SW 1271 (cell line): ENCODE results near the gene ERMAP.

Experiments
- DNase-seq, 2 experiments: peaks; one replicate each; lab custom pipeline; 2025; lab: John Stamatoyannopoulos, UW

The ERMAP gene, protein sequence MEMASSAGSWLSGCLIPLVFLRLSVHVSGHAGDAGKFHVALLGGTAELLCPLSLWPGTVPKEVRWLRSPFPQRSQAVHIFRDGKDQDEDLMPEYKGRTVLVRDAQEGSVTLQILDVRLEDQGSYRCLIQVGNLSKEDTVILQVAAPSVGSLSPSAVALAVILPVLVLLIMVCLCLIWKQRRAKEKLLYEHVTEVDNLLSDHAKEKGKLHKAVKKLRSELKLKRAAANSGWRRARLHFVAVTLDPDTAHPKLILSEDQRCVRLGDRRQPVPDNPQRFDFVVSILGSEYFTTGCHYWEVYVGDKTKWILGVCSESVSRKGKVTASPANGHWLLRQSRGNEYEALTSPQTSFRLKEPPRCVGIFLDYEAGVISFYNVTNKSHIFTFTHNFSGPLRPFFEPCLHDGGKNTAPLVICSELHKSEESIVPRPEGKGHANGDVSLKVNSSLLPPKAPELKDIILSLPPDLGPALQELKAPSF

GRCh38 chr1:42816585-42817439 lies at the start of gene ERMAP, which contains the start of gene SVBP:
ERMAP (plus strand) TSS chr1:42817122; CDS start chr1:42830449, 13,327 bp downstream.
SVBP (minus strand) TSS chr1:42817397; CDS start chr1:42816544, 853 bp downstream.
- DNase-seq: peak; percentile 33 to 83

DNA sequence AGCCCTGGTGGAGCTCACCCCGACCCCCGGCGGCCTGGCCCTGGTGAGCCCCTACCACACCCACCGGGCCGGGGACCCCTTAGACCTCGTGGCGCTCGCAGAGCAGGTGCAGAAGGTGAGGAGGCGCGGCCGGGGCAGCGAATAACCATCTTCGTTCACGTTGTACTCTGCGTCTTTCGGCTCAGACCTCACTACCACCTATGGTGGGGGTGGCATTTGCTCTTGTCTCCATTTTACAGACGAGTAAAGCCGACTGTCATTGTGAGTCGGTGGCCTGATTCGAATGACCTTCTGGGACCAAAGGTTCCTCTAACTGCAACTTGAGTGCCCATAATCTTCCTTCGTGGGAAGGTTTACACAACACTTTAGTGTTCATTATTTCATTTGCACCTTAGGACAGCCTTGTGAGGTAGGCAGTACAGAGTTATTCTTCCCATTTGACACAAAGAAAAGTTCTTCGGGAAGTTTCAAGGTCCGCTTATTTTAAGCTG lies 49.4 kb upstream of the ERMAP start:
- DNase-seq: peak in 1 of 2 experiments; percentile 33

DNA sequence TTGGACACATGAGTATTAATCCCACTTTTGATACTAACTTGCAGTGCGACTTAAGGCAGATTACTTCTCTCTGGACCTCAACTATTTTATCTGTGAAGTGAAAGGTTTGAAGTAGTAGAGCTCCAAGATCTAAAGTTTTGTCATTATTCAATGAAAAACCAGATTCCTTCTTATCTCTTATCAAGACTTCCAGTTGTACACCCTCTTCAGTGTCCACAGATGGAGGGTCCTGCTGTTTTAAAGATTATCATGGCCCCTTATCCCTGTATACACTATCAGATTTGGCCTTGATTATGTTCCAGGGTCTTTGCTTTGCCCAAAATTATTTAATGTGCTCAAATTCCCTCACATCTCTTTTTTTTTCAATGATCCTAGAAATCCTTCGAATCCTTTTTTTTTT lies 48.8 kb upstream of the ERMAP start:
- no peak for DNase-seq

- no peak for DNase-seq
These were observed 47.1 kb upstream of the ERMAP start for GRCh38 chr1:42769811-42770210.

DNA sequence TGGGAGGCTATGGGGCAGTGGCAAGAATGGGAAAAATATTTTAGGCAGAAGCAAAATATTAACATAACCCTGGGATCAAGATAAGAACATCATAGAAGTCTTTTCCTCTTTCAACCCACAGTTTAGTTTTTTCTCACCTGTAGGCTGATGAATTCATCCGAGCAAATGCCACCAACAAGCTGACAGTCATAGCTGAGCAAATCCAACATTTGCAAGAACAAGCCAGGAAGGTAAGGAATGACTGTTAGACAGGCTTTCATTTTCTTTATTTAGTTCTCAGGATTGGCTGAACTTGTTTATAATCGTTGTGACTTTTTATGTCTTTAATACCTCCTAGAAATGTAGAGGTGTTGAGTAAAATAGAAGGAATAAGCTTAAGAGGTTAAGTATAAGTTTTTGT lies 43.5 kb upstream of the ERMAP start:
- no peak for DNase-seq

GRCh38 chr1:42774928-42775526 lies 41.9 kb upstream of the ERMAP start:
- DNase-seq: no peak

- no peak for DNase-seq
These were observed 40.4 kb upstream of the ERMAP start for GRCh38 chr1:42776502-42776901.

DNA sequence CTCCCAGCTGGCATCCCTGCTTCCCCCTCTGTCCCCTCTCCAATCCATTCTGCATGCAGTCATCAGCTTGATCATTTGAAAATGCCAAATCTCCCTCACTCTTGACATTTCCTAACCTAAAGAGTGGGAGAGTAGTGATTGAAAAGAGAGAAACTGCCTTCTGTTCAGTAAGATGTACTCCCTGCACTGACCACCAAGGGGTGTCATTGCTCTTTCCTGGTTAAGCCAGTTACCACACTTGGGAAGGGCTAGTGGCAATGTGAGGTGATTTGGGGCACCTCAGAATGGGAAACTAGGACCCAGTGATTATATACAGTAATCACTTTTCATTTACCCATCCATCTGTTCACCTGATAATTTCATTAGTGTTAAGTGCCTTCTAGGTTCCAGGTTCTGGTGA lies 39.1 kb upstream of the ERMAP start:
- DNase-seq: peak in 1 of 2 experiments; percentile 11

GRCh38 chr1:42779725-42780124 lies 37.2 kb upstream of the ERMAP start:
- no peak for DNase-seq

GRCh38 chr1:42780176-42780575 lies 36.7 kb upstream of the ERMAP start:
- DNase-seq: no peak

GRCh38 chr1:42783092-42783491 lies 33.8 kb upstream of the ERMAP start:
- no peak for DNase-seq

DNA sequence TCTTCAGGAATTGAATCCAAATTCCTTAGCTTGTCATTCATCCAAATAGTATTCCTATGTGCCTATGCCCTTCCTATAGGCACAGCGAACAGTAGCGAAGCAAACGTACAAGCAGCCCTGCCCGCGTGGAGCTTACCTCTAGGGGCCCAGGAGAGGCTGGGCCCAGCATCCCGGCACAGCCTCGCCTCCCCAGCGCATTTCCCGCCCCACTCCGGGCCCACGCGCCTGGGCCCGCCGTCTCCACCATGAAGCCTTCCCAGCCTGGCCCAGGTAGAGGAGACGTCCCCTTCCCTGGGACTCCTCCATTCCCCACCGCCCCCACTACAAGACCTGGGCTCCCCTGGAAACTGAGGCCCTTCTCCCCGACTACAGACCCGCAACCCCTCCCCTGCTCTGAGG lies 32.4 kb upstream of the ERMAP start:
- no peak for DNase-seq

DNA sequence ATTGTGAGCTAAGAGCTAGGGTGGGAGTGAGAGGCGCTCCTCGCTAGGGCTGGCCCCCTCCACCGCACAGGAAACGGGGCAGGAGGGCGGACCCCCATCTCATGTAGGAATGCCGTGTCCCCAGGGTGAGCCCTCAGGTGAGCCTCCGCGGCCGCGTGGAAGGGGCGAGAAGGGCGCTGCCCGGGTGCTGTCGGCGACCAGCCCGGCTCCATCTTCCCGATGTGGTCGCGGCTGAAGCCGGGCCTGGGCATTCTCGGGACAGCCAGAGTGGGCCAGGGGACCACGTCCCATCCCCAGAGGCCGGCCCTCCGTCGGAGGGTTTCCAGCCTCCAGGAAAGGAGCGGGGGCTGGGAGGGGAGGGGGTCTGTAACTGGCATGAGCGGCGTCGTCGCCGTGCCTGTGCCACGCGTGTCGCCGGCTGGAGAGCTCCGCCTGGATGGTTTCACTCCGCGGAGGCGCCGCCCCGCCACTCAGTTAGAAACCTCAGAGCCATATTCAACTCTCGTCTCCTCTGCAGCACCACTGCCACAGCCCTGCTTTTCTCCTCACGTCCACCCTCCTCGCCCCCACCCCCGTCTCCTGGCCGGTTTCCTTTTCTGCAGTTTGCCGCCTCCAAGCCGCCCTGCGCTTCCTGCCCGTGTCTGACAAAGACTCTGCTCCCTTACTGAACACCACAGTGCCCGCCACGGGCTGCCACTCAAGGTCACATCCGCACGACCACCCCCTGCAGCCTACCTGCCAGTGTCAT lies 31.8 kb upstream of the ERMAP start, which contains the start of gene TMEM269:
Gene TMEM269 (plus strand): TSS at position 46 of the 748 bp plus-strand sequence. CDS start 4,903 bp downstream, outside the sequence.
- no peak for DNase-seq

DNA sequence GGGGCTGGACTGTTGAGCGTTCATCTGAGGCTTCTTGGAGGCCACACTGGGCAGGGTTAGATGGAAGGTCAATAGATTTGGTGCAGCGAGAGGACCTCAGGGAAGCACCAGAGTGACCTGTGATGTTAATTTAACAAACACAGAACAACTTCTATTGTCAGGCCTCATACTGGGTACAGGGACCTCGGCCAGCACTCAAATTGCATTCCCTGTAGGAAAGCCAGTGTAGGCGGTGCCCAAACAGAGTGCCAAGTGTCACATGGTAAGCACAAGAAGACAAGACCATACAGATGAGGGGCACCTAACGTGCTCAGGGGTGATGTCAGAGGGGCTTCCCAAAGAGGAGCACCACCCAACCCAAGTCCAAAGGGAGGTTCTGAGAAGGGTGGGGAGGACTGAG lies 30.8 kb upstream of the ERMAP start:
- no peak for DNase-seq

DNA sequence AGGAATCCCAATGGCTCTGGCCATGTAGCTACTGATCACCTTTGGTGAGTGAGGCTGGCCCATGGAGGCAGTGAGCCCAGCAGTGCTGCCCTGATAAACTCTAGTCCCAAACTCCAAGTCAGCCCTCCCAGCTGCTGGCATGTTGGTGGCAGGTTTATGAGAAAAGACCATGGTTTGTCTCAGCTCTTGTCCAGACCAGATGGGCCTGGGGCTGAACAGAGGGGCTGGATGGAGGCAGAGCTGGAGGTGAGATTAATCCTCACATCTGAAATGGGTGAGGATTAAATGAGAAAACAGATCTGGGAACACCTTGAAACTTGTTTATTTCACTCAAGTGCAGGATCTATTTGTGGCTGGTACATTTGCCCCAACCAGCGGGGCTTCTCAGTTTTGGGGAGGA lies 28.9 kb upstream of the ERMAP start:
- no peak for DNase-seq

DNA sequence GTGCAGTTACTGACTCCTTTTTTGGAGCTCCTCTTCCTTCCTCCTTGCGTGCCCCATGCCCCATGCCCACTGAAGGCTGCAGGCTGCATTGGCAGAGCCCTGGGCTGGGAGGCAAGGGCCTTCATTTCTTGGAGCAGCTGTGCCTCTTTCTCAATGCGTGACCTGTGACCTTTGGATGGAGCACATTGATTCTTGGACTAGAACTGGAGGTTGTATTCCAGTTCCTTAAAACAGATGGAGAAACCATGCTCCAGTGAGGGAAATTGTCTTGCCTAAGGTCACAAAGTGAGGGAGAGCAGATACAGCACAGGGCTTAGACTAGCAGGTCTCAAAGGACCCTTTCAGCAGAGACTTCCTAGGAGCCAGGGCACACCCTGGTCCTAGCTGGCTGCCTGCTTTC lies 23.1 kb upstream of the ERMAP start:
- DNase-seq: no peak

DNA sequence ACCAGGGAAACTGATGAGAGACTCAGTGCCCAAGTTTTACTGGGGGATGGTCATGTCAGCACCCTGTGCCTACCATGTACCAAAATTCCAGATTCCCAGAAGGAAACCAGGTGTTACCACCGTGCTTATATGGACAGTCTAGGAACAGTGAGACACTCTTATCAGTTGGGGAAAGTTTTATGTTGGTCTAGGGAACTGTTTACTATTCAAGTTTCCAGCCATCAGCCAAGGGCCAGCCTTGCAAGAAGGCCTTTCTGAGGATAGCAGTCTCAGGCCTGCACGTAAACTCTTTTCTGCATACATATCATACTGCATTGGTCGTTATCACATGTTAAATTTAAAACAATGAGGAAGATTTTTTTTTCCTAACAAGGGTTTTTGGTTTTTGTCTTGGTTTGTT lies 19.5 kb upstream of the ERMAP start:
- no peak for DNase-seq

DNA sequence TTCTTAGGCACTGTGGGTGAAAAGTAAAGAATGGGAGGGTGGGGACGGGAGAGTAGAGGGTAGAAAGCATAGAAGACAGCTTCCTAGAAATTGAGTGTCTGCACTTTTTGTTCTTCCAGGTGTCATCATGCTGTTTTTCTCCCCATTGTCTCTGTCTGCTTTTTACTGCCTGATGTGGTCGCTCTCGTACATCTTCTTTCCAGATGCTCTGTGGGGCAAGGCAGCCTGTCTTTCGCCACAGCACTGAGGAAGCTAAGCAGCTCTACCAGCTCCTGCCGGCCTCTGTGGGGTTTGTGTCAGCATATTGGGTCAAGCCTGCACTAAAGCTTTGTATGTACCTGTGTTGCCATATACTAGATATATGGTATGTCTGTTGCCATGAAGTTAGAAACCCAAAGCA lies 18.9 kb upstream of the ERMAP start:
- DNase-seq: no peak

GRCh38 chr1:42801832-42802473 lies 15.0 kb upstream of the ERMAP start:
- DNase-seq: no peak

- DNase-seq: no peak
These were observed 10.8 kb upstream of the ERMAP start for GRCh38 chr1:42806171-42806570.

GRCh38 chr1:42806593-42806992 lies 10.3 kb upstream of the ERMAP start:
- no peak for DNase-seq
